GM23338 (cell line): Measurements from ENCODE around the gene HDAC9.

Experiments
- EZH2 ChIP-seq: fragments of 200-600 bp; sonication (generic); IDR thresholded peaks from one replicate; pipeline ENCODE4 v1.8.0; 2017; ENCODE audit warnings: antibody characterized with exemption, mild to moderate bottlenecking, low read depth; ENCODE audit not compliant: unreplicated experiment
- EZH2phosphoT487 ChIP-seq: fragments of 200-600 bp; sonication (generic); IDR thresholded peaks from one replicate; pipeline ENCODE4 v1.8.1; 2018; ENCODE audit warnings: antibody characterized with exemption; ENCODE audit not compliant: unreplicated experiment
- JUNB ChIP-seq: IDR thresholded peaks from one replicate; pipeline ENCODE4 v1.6.1; 2016; ENCODE audit warnings: antibody characterized with exemption; ENCODE audit not compliant: unreplicated experiment
- POLR2AphosphoS5 ChIP-seq: IDR thresholded peaks from 2 replicates; pipeline ENCODE4 v1.6.1; 2016; ENCODE audit warnings: antibody characterized with exemption, low read depth
- ZNF114 ChIP-seq: fragments of 250-450 bp; sonication (Bioruptor Pico); IDR thresholded peaks from 2 replicates; pipeline ENCODE4 v1.5.0; 2020; ENCODE audit warnings: mild to moderate bottlenecking, moderate library complexity
- TF ChIP-seq, protein P1 (sequence below), 2 experiments: fragments of 200-600 bp in 1 of 2; sonication (generic) in 1 of 2; conservative IDR thresholded peaks; 2 replicates each; pipeline versions ENCODE4 v1.5.1 to v1.6.1; 2016 to 2017; ENCODE audit warnings: antibody characterized with exemption in 2 of 2, low read depth in 2 of 2, mild to moderate bottlenecking in 2 of 2, moderate library complexity in 1 of 2
- TF ChIP-seq, protein P2 (sequence below): IDR thresholded peaks from one replicate; pipeline ENCODE4 v1.6.1; 2018; ENCODE audit warnings: antibody characterized with exemption; ENCODE audit not compliant: unreplicated experiment

DNA sequence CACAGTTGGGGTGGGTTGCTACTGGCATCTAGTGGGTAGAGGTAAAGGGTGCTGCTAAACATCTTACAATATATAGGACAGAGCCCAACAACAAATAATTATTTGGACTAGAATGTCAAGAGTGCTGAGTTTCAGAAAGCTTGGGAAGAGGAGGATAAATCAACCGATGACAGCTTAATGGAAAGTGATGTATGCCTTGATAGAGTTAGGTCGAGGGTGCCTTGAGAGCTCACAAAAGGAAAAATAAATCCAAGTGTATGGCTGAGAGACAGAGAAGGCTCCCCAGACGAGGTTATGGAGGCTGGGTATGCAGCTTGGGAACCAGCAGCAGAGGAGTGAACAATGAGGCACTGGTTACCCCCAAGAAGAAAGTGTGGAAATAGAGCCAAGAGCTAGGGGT, 211.1 kb downstream of the HDAC9 start:
- TF ChIP-seq, protein P1, sequence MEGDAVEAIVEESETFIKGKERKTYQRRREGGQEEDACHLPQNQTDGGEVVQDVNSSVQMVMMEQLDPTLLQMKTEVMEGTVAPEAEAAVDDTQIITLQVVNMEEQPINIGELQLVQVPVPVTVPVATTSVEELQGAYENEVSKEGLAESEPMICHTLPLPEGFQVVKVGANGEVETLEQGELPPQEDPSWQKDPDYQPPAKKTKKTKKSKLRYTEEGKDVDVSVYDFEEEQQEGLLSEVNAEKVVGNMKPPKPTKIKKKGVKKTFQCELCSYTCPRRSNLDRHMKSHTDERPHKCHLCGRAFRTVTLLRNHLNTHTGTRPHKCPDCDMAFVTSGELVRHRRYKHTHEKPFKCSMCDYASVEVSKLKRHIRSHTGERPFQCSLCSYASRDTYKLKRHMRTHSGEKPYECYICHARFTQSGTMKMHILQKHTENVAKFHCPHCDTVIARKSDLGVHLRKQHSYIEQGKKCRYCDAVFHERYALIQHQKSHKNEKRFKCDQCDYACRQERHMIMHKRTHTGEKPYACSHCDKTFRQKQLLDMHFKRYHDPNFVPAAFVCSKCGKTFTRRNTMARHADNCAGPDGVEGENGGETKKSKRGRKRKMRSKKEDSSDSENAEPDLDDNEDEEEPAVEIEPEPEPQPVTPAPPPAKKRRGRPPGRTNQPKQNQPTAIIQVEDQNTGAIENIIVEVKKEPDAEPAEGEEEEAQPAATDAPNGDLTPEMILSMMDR (conservative IDR thresholded peaks at IDR 0.05; ENCODE audit: low read depth in 2 of 2): no peak
- TF ChIP-seq POLR2AphosphoS5 (no peak), EZH2phosphoT487 (no peak), EZH2 (no peak), JUNB (no peak), ZNF114 (CRISPR knock-in tag) (no peak)
- TF ChIP-seq, protein P2, sequence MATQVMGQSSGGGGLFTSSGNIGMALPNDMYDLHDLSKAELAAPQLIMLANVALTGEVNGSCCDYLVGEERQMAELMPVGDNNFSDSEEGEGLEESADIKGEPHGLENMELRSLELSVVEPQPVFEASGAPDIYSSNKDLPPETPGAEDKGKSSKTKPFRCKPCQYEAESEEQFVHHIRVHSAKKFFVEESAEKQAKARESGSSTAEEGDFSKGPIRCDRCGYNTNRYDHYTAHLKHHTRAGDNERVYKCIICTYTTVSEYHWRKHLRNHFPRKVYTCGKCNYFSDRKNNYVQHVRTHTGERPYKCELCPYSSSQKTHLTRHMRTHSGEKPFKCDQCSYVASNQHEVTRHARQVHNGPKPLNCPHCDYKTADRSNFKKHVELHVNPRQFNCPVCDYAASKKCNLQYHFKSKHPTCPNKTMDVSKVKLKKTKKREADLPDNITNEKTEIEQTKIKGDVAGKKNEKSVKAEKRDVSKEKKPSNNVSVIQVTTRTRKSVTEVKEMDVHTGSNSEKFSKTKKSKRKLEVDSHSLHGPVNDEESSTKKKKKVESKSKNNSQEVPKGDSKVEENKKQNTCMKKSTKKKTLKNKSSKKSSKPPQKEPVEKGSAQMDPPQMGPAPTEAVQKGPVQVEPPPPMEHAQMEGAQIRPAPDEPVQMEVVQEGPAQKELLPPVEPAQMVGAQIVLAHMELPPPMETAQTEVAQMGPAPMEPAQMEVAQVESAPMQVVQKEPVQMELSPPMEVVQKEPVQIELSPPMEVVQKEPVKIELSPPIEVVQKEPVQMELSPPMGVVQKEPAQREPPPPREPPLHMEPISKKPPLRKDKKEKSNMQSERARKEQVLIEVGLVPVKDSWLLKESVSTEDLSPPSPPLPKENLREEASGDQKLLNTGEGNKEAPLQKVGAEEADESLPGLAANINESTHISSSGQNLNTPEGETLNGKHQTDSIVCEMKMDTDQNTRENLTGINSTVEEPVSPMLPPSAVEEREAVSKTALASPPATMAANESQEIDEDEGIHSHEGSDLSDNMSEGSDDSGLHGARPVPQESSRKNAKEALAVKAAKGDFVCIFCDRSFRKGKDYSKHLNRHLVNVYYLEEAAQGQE: no peak
